GM12801 (cell line): Measurements from ENCODE around the gene GLIS2.

Experiments used
- TF ChIP-seq, protein P1 (sequence below): IDR thresholded peaks from one replicate; pipeline ENCODE4 v1.5.1; 2011; ENCODE audit warnings: control low read depth; ENCODE audit not compliant: insufficient read length; ENCODE audit errors: extremely low read depth

GLIS2 gene

DNA sequence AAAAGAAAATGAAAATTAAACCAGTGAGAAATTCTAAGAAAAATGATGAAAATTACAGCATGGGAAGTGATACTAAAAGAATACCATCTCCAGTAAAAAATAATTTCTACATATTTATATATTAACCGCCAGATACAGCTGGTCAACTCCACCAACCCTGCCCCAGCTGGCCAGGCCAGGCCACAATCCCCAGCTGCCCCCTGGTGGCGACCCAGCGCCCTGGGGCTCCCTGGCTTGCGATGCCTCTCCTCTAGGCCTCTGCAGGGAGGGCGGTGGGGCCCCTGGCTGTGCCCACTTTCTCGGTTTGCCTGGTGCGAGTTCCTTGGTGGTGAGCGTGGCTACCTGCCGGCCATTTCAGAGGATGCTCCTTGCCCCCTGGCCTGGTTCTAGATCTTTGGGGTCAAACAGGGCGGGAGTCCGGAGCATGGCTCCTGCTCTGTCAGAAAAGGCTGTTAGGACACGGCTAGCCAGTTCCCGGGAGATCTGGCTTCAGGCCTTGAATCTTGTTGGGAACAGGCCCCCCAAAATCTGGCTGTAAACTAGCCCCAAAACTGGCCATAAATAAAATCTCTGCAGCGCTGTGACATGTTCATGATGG lies 14.5 kb downstream of the GLIS2 start:
- TF ChIP-seq, protein P1, sequence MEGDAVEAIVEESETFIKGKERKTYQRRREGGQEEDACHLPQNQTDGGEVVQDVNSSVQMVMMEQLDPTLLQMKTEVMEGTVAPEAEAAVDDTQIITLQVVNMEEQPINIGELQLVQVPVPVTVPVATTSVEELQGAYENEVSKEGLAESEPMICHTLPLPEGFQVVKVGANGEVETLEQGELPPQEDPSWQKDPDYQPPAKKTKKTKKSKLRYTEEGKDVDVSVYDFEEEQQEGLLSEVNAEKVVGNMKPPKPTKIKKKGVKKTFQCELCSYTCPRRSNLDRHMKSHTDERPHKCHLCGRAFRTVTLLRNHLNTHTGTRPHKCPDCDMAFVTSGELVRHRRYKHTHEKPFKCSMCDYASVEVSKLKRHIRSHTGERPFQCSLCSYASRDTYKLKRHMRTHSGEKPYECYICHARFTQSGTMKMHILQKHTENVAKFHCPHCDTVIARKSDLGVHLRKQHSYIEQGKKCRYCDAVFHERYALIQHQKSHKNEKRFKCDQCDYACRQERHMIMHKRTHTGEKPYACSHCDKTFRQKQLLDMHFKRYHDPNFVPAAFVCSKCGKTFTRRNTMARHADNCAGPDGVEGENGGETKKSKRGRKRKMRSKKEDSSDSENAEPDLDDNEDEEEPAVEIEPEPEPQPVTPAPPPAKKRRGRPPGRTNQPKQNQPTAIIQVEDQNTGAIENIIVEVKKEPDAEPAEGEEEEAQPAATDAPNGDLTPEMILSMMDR, result no peak

DNA sequence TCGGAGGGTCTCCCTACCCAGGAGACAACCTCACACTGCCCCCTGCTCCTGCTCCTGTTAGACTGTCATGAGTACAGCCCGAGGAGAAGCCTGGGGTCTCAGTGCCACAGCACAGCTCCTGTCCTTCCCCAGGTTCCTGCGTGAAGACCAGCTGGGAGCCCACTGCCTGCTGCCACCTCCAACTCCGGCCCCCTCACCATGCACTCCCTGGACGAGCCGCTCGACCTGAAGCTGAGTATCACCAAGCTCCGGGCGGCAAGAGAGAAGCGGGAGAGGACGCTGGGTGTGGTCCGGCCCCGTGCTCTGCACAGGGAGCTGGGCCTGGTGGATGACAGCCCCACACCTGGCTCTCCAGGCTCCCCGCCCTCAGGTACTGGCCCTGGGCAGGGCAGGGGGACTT lies 16.2 kb downstream of the GLIS2 start:
- TF ChIP-seq, protein P1, result no peak

DNA sequence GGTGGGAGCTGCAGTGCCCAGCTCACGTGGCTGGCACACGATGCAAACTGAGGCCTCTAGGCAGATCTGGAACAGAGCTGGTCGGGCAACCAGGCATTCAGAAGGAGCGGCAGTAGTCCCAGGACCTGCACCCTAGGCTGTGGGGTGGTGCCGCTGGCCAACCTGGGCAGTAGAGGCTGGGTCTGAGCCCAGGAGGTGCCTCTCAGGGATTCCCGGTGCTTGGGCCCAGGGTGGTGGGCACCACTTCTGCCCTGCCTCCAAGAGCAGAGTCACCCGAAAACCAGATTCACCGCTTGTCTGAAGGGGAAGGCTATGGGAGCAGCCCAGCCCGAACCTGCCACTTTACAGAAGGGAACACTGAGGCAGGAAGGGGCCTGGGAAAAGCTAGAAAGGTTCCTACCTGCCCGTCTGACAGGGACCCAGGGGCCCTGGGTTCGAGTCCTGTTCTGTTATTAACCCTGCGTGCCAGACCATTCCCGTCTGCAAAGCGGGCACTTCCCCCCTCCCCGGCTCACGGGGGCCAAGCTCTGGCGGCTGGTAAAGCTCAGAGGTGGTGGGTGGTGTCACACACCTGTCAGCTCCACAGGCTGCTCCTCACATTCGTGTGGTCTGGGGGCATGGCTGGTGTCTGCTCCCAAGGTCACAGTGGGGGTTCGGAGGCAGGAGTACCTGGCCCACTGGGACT lies 16.9 kb downstream of the GLIS2 start:
- TF ChIP-seq, protein P1, result no peak

DNA sequence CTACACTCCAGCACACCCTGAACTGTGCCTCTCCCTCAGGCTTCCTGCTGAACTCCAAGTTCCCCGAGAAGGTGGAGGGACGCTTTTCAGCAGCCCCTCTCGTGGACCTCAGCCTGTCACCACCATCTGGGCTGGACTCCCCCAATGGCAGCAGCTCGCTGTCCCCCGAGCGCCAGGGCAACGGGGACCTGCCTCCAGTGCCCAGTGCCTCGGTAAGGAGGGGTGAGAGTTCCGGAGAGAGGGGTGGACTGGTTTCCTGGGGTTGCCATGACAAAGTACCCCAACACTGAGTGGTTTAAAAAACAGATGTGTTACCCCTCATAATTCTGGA lies 17.4 kb downstream of the GLIS2 start:
- TF ChIP-seq, protein P1, result no peak

DNA sequence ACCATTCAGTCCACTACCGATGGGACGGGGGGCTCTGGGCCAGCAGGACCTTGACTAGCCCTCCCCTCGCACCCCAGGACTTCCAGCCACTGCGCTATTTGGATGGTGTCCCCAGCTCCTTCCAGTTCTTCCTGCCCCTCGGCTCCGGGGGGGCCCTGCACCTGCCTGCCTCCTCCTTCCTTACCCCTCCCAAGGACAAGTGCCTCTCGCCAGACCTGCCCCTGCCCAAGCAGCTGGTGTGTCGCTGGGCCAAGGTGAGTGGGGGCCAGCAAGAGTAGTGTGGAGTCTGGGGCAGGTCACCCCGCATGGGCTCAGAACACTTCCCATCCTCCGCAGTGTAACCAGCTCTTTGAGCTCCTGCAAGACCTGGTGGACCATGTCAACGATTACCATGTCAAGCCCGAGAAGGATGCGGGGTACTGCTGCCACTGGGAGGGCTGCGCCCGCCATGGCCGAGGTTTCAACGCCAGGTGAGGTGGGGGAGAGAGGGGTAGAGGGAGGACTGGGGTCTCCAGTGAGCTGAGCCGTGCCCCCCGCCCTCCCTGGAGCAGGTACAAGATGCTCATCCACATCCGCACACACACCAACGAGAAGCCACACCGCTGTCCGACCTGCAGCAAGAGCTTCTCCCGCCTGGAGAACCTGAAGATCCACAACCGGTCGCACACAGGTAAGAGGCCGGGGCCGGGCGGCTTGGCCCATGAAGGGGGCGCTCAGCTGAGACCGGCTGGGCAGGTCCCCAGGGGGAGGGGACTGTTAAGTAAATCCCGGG lies 19.0 kb downstream of the GLIS2 start:
- TF ChIP-seq, protein P1, result no peak

DNA sequence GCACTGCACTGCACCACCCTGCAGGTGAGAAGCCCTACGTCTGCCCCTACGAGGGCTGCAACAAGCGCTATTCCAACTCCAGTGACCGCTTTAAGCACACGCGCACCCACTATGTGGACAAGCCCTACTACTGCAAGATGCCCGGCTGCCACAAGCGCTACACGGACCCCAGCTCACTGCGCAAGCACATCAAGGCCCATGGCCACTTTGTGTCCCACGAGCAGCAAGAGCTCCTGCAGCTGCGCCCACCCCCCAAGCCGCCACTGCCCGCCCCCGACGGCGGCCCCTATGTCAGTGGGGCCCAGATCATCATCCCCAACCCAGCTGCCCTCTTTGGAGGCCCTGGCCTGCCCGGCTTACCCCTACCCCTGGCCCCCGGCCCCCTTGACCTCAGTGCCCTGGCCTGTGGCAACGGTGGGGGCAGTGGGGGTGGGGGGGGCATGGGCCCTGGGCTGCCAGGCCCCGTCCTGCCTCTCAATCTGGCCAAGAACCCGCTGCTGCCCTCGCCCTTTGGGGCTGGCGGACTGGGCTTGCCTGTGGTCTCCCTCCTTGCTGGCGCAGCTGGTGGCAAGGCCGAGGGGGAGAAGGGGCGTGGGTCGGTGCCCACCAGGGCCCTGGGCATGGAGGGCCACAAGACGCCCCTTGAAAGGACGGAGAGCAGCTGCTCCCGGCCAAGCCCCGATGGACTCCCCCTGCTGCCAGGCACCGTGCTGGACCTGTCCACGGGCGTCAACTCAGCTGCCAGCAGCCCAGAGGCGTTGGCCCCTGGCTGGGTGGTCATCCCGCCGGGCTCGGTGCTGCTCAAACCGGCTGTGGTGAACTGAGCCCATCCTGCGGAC lies 21.1 kb downstream of the GLIS2 start:
- TF ChIP-seq, protein P1, result no peak
